C4-2B (cell line): ENCODE results near the gene CHRDL1.

Source experiments
- CTCF ChIP-seq: fragments of 450-650 bp; conservative IDR thresholded peaks from 2 replicates; pipeline ENCODE4 v1.5.1; 2017; ENCODE audit warnings: mild to moderate bottlenecking
- ZFX ChIP-seq: fragments of 450-650 bp; IDR thresholded peaks from 2 replicates; pipeline ENCODE4 v1.6.1; 2017

GRCh38 chrX:110665223-110666002 lies 130.2 kb downstream of the CHRDL1 start:
- TF ChIP-seq CTCF (peak; percentile 71), ZFX (no peak)
